RWPE2 (cell line): Measurements from ENCODE around the gene ANO2.

Source experiments
- ATAC-seq: fragments of 200-7000 bp; cut with Tn5 transposase; 3 replicates; pipeline ENCODE4 v1.9.1; 2021; ENCODE audit warnings: low read depth
- DNase-seq: peaks from one replicate; pipeline ENCODE4 v3.0.0-alpha.2; 2020; ENCODE audit warnings: low spot score
- H3K27ac ChIP-seq: fragments of 450-650 bp; 2 replicates; pipeline ENCODE4 v1.5.1; 2017; ENCODE audit warnings: mild to moderate bottlenecking; ENCODE audit not compliant: poor library complexity, severe bottlenecking
- H3K27me3 ChIP-seq: fragments of 250-450 bp; sonication (Bioruptor Pico); 2 replicates; pipeline ENCODE4 v1.5.1; 2021; ENCODE audit warnings: mild to moderate bottlenecking, moderate library complexity; ENCODE audit not compliant: insufficient read depth, poor library complexity, severe bottlenecking
- H3K36me3 ChIP-seq: fragments of 250-450 bp; sonication (Bioruptor Pico); 2 replicates; pipeline ENCODE4 v1.5.1; 2020; ENCODE audit warnings: low read depth, mild to moderate bottlenecking, moderate library complexity
- H3K4me1 ChIP-seq: fragments of 250-450 bp; sonication (Bioruptor Pico); 2 replicates; pipeline ENCODE4 v1.5.1; 2021; ENCODE audit warnings: mild to moderate bottlenecking, moderate library complexity; ENCODE audit not compliant: insufficient read depth, poor library complexity, severe bottlenecking
- H3K4me3 ChIP-seq: fragments of 250-450 bp; sonication (Bioruptor Pico); 2 replicates; pipeline ENCODE4 v1.5.1; 2021; ENCODE audit warnings: mild to moderate bottlenecking, moderate library complexity; ENCODE audit not compliant: severe bottlenecking
- H3K9me3 ChIP-seq: fragments of 250-450 bp; sonication (Bioruptor Pico); 2 replicates; pipeline ENCODE4 v1.5.1; 2021; ENCODE audit warnings: mild to moderate bottlenecking, moderate library complexity; ENCODE audit not compliant: severe bottlenecking
- TF ChIP-seq, protein P1 (sequence below): fragments of 450-650 bp; IDR thresholded peaks from one replicate; pipeline ENCODE4 v1.5.1; 2017; ENCODE audit warnings: mild to moderate bottlenecking, moderate library complexity; ENCODE audit not compliant: poor library complexity, severe bottlenecking

Gene ANO2

DNA sequence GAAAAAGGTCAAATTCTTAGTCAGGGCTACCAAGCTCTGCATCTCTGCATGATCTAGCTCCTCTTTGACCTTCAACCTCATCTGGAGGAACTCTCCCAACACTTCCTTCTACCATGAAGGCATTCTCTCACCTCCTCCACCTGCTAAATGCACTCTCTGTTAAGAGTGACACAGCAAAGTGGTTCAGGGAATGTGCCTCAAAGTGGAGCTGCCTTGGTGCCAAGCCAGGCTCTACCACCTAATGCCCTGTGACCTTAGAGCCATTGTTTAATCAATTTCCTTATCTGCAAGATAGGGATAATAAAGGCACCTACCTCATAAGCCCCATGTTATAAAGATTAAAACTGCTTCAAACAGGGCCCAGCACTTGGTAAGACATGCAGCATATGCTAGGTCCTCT lies 236.7 kb downstream of the ANO2 start:
- Histone ChIP-seq H3K9me3 (no peaks in the 10 kb centered on the region), H3K4me3 (no peak overlapping the region), H3K27ac (no peak overlapping the region), H3K27me3 (no peaks in the 10 kb centered on the region), H3K4me1 (no peaks in the 10 kb centered on the region), H3K36me3 (no peaks in the 10 kb centered on the region)
- ATAC-seq (no peak), DNase-seq (no peak)
- TF ChIP-seq, protein P1, sequence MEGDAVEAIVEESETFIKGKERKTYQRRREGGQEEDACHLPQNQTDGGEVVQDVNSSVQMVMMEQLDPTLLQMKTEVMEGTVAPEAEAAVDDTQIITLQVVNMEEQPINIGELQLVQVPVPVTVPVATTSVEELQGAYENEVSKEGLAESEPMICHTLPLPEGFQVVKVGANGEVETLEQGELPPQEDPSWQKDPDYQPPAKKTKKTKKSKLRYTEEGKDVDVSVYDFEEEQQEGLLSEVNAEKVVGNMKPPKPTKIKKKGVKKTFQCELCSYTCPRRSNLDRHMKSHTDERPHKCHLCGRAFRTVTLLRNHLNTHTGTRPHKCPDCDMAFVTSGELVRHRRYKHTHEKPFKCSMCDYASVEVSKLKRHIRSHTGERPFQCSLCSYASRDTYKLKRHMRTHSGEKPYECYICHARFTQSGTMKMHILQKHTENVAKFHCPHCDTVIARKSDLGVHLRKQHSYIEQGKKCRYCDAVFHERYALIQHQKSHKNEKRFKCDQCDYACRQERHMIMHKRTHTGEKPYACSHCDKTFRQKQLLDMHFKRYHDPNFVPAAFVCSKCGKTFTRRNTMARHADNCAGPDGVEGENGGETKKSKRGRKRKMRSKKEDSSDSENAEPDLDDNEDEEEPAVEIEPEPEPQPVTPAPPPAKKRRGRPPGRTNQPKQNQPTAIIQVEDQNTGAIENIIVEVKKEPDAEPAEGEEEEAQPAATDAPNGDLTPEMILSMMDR: no peak

DNA sequence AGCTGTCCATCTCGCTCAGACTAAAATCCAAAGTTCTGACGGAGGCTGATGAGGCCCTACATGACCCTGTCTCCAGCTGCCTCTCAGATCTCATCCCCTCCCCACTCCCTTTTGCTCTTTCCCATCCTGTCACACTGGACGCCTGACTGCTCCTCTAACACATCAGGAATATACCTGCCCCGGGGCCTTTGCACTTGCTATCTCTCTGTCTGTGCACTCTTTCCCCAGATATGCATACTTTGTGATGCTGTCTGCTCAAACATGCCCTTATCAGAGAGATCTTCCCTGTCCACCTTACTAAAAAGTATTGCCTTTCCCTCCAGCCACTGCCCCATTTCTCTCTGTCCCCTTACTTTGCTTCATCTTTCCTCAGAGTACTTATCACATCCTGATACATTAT lies 238.8 kb downstream of the ANO2 start:
- Histone ChIP-seq H3K36me3 (no peaks in the 10 kb centered on the region), H3K9me3 (no peaks in the 10 kb centered on the region), H3K4me3 (no peak overlapping the region), H3K27ac (no peak overlapping the region), H3K4me1 (no peaks in the 10 kb centered on the region), H3K27me3 (no peaks in the 10 kb centered on the region)
- TF ChIP-seq, protein P1: no peak
- no peak for ATAC-seq
- DNase-seq: no peak

DNA sequence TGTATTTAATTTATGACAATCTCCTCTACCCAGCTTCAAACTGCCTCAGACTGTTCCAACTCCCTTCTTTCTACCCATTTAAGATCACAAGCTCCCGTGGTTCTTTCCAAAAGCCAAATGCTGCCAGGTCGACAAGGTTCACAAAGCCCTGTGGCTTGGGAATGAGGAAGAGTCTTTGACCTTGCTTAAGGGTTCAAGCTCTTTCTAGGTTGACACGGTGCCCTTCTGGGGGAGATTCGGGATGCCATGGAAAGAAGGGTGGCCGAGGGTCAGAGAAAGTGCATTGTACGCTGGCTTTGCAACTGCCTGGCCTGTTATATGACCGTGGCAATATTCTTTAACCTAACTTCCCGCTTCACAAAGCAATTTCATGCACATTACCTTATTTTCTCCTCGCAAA lies 239.3 kb downstream of the ANO2 start:
- DNase-seq (no peak), ATAC-seq (no peak)
- TF ChIP-seq, protein P1: no peak
- H3K4me3 ChIP-seq: no peak overlapping the region
- H3K27me3 ChIP-seq: no peaks in the 10 kb centered on the region
- no peak overlapping the region for H3K27ac ChIP-seq
- no peaks in the 10 kb centered on the region for H3K9me3 ChIP-seq
- no peaks in the 10 kb centered on the region for H3K4me1 ChIP-seq
- H3K36me3 ChIP-seq: no peaks in the 10 kb centered on the region

DNA sequence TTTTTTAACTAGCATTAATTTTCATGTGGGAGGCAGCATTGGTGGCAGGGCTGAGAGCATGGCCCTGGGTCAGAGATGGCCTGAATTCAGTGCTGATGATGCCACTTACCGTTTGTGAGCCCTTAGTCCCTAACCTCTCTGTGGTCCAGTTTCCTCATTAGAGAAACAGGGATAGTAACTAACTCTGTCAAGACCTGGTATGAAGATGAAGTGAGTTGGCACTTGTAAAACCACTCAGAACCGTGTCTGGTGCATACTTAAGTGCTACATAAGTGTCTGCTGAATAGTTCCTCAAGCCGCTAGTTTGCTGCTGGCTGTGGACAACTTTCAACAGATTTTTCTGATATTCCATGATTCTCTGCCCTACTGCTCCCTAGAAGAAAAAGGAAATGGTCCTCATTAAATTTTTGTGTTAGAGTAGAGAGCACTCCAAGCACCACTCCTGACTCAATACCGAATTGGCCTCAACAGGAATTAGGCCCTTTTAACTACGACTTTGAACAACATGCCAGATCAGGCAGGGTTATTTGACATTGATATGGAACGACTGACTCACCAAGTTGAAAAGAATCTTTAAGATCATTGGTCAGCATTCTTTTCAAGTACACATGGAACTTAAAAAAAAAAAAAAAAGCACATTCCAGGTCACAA lies 250.2 kb downstream of the ANO2 start:
- Histone ChIP-seq H3K4me1 (no peaks in the 10 kb centered on the region), H3K36me3 (no peaks in the 10 kb centered on the region), H3K27ac (no peak overlapping the region), H3K4me3 (no peak overlapping the region), H3K27me3 (no peaks in the 10 kb centered on the region), H3K9me3 (no peaks in the 10 kb centered on the region)
- ATAC-seq: no peak
- DNase-seq: no peak
- TF ChIP-seq, protein P1: no peak

DNA sequence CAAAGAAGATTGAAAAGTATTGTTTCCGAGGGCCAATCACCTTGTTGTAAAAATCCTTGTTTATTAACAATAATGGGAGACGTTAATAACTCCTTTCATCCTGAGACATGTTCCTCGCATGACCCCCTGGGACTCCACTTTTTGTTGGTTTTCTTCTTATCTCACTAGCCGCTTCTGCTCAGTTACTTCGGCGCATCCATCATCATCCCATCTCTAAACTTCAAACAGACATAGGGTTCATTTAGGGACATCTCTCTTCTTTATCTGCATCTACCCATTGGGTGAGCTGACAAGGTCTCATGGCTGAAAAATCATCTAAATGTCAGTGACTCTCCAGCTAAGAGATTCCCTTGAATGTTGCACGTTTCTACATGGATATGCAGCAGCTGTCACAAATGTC lies 252.2 kb downstream of the ANO2 start:
- no peaks in the 10 kb centered on the region for H3K36me3 ChIP-seq
- H3K4me1 ChIP-seq: no peaks in the 10 kb centered on the region
- no peak overlapping the region for H3K4me3 ChIP-seq
- no peak for ATAC-seq
- no peak for DNase-seq
- H3K9me3 ChIP-seq: no peaks in the 10 kb centered on the region
- H3K27me3 ChIP-seq: no peaks in the 10 kb centered on the region
- TF ChIP-seq, protein P1: no peak
- no peak overlapping the region for H3K27ac ChIP-seq
